Cardiac fibroblast (primary cell): ENCODE data around the gene GPR180.
"Not testable (repeated sequence)": the region's sequence is repeated elsewhere in the genome, so short reads cannot be mapped to it uniquely, and the experiment has no call there.

Experiments
- DNase-seq, 2 donors: peaks; one replicate each; pipeline versions ENCODE4 v3.0.0 to v3.0.0-alpha.2; 2010; ENCODE audit warnings: low read depth in 2 of 2
- H3K4me3 ChIP-seq, 2 donors: replicated peaks in 1 of 2; 1 replicate in 1 of 2; 2 replicates in 1 of 2; pipeline ENCODE4 v1.5.1; 2011; ENCODE audit warnings: low read depth in 2 of 2, low read length in 2 of 2, mild to moderate bottlenecking in 2 of 2, moderate library complexity in 1 of 2
- CTCF ChIP-seq: IDR thresholded peaks from one replicate; pipeline ENCODE4 v1.5.1; 2011; ENCODE audit warnings: low read depth, mild to moderate bottlenecking, low read length, inconsistent platforms

GPR180 gene

GRCh38 chr13:94617389-94618000 lies 15.8 kb downstream of the GPR180 start:
- peak; percentile 36 to 44 for DNase-seq
- peak; percentile 38 for TF ChIP-seq CTCF

GRCh38 chr13:94620286-94620896 lies 18.7 kb downstream of the GPR180 start:
- peak; percentile 54 to 56 for DNase-seq
- H3K4me3 ChIP-seq = no peak overlapping the region
- peak; percentile 75 for TF ChIP-seq CTCF

More at GRCh38 chr13:94617389-94618000, 15.8 kb downstream of the GPR180 start:
- H3K4me3 ChIP-seq = no peak overlapping the region

GRCh38 chr13:94622344-94622743 lies 20.7 kb downstream of the GPR180 start:
- DNase-seq = no peak
- H3K4me3 ChIP-seq = no peak overlapping the region
- no peak for TF ChIP-seq CTCF

- H3K4me3 ChIP-seq = no peak overlapping the region
- no peak for DNase-seq
- TF ChIP-seq CTCF = no peak
Measured at GRCh38 chr13:94623316-94623715, 21.7 kb downstream of the GPR180 start.

GRCh38 chr13:94630858-94631257 lies 29.2 kb downstream of the GPR180 start:
- no peak for DNase-seq
- no peak for TF ChIP-seq CTCF
- no peak overlapping the region for H3K4me3 ChIP-seq

- H3K4me3 ChIP-seq = no peak overlapping the region
- no peak for DNase-seq
- no peak for TF ChIP-seq CTCF
Measured at GRCh38 chr13:94632226-94632980, 30.7 kb downstream of the GPR180 start.

GRCh38 chr13:94636096-94636495 lies 34.4 kb downstream of the GPR180 start:
- peak in 1 of 2 donors; percentile 21 for DNase-seq
- H3K4me3 ChIP-seq = not testable (repeated sequence)
